ENCODE data around the gene GALNT17.

The GALNT17 gene

GRCh38 chr7:71345117-71345884 is 213.4 kb downstream of the GALNT17 start:
- Histone ChIP-seq H3K4me3 (replicated peaks; ENCODE audit: low read depth, low read length) (no peak overlapping the region), H3K27me3 (replicated peaks; ENCODE audit: control insufficient read depth, insufficient read depth, low read length) (no peaks in the 10 kb centered on the region)
- TF ChIP-seq CTCF (IDR thresholded peaks at IDR 0.05; ENCODE audit: insufficient read depth, low read length, poor library complexity, severe bottlenecking): no peak

GRCh38 chr7:71348821-71349681 is 217.1 kb downstream of the GALNT17 start:
- H3K4me3 ChIP-seq (replicated peaks; ENCODE audit: low read depth, low read length): no peak overlapping the region
- DNase-seq (ENCODE audit: extremely low read depth, insufficient read length): no peak
- no peak for TF ChIP-seq CTCF (IDR thresholded peaks at IDR 0.05; ENCODE audit: insufficient read depth, low read length, poor library complexity, severe bottlenecking)
- no peaks in the 10 kb centered on the region for H3K27me3 ChIP-seq (replicated peaks; ENCODE audit: control insufficient read depth, insufficient read depth, low read length)
- no peaks in the 10 kb centered on the region for H3K36me3 ChIP-seq (ENCODE audit: control insufficient read depth, insufficient read depth, low read length)

More at GRCh38 chr7:71345117-71345884, 213.4 kb downstream of the GALNT17 start:
- H3K36me3 ChIP-seq (ENCODE audit: control insufficient read depth, insufficient read depth, low read length): no peaks in the 10 kb centered on the region
- no peak for DNase-seq (ENCODE audit: extremely low read depth, insufficient read length)

DNA sequence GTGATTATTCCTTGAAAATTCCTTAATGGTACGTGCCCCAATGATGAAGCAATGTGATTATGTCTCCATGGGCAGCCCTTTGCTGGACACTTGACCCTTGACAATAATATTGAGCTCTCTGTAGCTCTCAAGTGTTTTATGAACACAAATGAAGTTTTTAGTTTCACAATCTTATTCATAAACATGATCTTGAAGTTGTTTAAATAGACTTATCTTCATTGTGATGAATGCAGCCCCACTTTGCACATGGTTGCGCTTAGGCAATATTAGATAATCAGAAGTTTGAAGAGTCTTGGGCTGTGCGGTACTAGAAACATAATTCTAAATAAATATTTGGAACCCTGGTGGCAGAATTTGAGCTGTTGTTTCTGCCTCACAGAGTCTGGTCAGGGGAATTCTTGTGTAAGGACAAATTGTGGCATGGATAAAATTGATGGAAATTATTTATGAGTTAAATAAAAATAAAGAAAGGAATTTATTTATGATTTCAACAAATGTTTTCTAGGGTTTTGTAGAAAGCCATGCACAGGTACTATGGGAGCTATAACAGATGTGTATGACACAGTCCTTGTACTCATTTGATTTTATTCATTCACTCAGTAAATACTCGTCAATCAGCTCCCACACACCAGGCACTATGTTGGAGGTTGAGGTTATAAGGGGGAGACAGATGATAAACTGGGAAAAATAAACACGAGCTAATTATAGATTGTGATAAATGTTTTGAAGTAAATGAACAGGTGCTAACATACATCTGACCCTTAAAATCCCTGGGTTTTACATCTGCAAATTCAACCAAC is 217.9 kb downstream of the GALNT17 start:
- no peak for TF ChIP-seq CTCF (IDR thresholded peaks at IDR 0.05; ENCODE audit: insufficient read depth, low read length, poor library complexity, severe bottlenecking)
- Histone ChIP-seq H3K36me3 (ENCODE audit: control insufficient read depth, insufficient read depth, low read length) (no peaks in the 10 kb centered on the region), H3K27me3 (replicated peaks; ENCODE audit: control insufficient read depth, insufficient read depth, low read length) (no peaks in the 10 kb centered on the region), H3K4me3 (replicated peaks; ENCODE audit: low read depth, low read length) (no peak overlapping the region)
- DNase-seq (ENCODE audit: extremely low read depth, insufficient read length): no peak

- H3K36me3 ChIP-seq (ENCODE audit: control insufficient read depth, insufficient read depth, low read length): no peaks in the 10 kb centered on the region
- no peaks in the 10 kb centered on the region for H3K27me3 ChIP-seq (replicated peaks; ENCODE audit: control insufficient read depth, insufficient read depth, low read length)
- no peak overlapping the region for H3K4me3 ChIP-seq (replicated peaks; ENCODE audit: low read depth, low read length)
- TF ChIP-seq CTCF (IDR thresholded peaks at IDR 0.05; ENCODE audit: insufficient read depth, low read length, poor library complexity, severe bottlenecking): no peak
- no peak for DNase-seq (ENCODE audit: extremely low read depth, insufficient read length)
Observed at GRCh38 chr7:71350680-71351079, 218.7 kb downstream of the GALNT17 start.

DNA sequence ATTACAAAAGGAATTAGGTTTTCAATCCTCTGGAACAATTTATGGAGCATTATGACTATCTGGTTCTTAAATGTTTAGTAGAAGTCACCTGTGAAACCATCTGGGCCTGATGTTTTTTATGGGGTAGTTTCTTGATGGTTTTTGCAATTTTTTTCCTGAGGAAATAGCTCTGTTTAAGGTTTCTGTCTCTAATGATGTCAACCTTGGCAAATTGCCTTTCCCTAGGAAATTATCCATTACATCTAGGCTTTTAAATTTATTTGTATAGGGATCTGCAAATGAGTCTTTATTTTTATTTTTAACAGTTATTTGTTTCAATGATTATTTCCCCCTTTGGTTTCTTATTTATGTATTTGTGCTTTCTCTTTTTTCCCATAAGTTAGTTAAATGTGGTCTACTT is 222.8 kb downstream of the GALNT17 start:
- no peaks in the 10 kb centered on the region for H3K36me3 ChIP-seq (ENCODE audit: control insufficient read depth, insufficient read depth, low read length)
- H3K4me3 ChIP-seq (replicated peaks; ENCODE audit: low read depth, low read length): no peak overlapping the region
- no peak for DNase-seq (ENCODE audit: extremely low read depth, insufficient read length)
- no peak for TF ChIP-seq CTCF (IDR thresholded peaks at IDR 0.05; ENCODE audit: insufficient read depth, low read length, poor library complexity, severe bottlenecking)
- no peaks in the 10 kb centered on the region for H3K27me3 ChIP-seq (replicated peaks; ENCODE audit: control insufficient read depth, insufficient read depth, low read length)
